MM.1S (cell line): ENCODE measurements around the gene FGGY.

ENCODE experiments used
- CTCF ChIP-seq: fragments of 300-600 bp; sonication (generic); IDR thresholded peaks from 2 replicates; pipeline ENCODE4 v1.5.1; 2016; ENCODE audit warnings: antibody characterized with exemption, low read length, mixed read lengths
- EZH2 ChIP-seq: fragments of 300-600 bp; sonication (generic); optimal IDR thresholded peaks from 2 replicates; pipeline ENCODE3; 2017; ENCODE audit warnings: low read depth, mild to moderate bottlenecking, antibody characterized with exemption, low read length, mixed read lengths
- EZH2phosphoT487 ChIP-seq: fragments of 300-600 bp; sonication (generic); IDR thresholded peaks from 2 replicates; pipeline ENCODE4 v1.6.1; 2018; ENCODE audit warnings: antibody characterized with exemption, low read length

GRCh38 chr1:59671953-59672305 lies 375.0 kb downstream of the FGGY start:
- no peak for TF ChIP-seq CTCF
- no peak for TF ChIP-seq EZH2phosphoT487
- no peak for TF ChIP-seq EZH2
